Neuronal stem cell (in vitro differentiated cells): ENCODE measurements around the gene FAF1.

Source experiments
- DNase-seq: peaks from one replicate; pipeline ENCODE4 v3.0.0-alpha.2; 2013; ENCODE audit warnings: low spot score
- H2AFZ ChIP-seq: one replicate; pipeline ENCODE4 v1.6.1; 2013; ENCODE audit warnings: mild to moderate bottlenecking, low read length, inconsistent platforms
- H2AK5ac ChIP-seq: 2 replicates; pipeline ENCODE4 v1.6.1; 2013; ENCODE audit warnings: low read depth, mild to moderate bottlenecking, inconsistent platforms, low read length, moderate library complexity, mixed read lengths
- H2BK120ac ChIP-seq: 2 replicates; pipeline ENCODE4 v1.6.1; 2013; ENCODE audit warnings: low read depth, mild to moderate bottlenecking, inconsistent platforms, low read length, moderate library complexity, mixed read lengths
- H2BK12ac ChIP-seq: one replicate; pipeline ENCODE4 v1.6.1; 2013; ENCODE audit warnings: low read length, inconsistent platforms
- H2BK15ac ChIP-seq: 2 replicates; pipeline ENCODE4 v1.6.1; 2013; ENCODE audit warnings: mild to moderate bottlenecking, low read length, inconsistent platforms, mixed read lengths
- H2BK5ac ChIP-seq: one replicate; pipeline ENCODE4 v1.6.1; 2013; ENCODE audit warnings: inconsistent platforms, mild to moderate bottlenecking, low read length, moderate library complexity
- H3K14ac ChIP-seq: one replicate; pipeline ENCODE4 v1.6.1; 2013; ENCODE audit warnings: low read length, inconsistent platforms
- H3K18ac ChIP-seq: 2 replicates; pipeline ENCODE4 v1.6.1; 2013; ENCODE audit warnings: low read length, inconsistent platforms
- H3K23ac ChIP-seq: 2 replicates; pipeline ENCODE4 v1.6.1; 2013; ENCODE audit warnings: low read depth, mild to moderate bottlenecking, mixed read lengths, low read length, inconsistent platforms; ENCODE audit not compliant: poor library complexity
- H3K27ac ChIP-seq: replicated peaks from 3 replicates; pipeline ENCODE4 v1.5.1; 2013; ENCODE audit warnings: low read length, inconsistent platforms
- H3K27me3 ChIP-seq, 3 experiments: 2 replicates each; pipeline ENCODE4 v1.6.1; 2013; ENCODE audit warnings: low read length in 3 of 3, mild to moderate bottlenecking in 2 of 3, inconsistent platforms in 1 of 3, low read depth in 1 of 3, mixed read lengths in 1 of 3, moderate library complexity in 1 of 3; ENCODE audit not compliant: control insufficient read depth in 3 of 3, insufficient read depth in 3 of 3
- H3K36me3 ChIP-seq, 2 donors: replicated peaks in 1 of 2; 2 replicates each; pipeline ENCODE4 v1.6.1; 2013; ENCODE audit warnings: low read length in 2 of 2; ENCODE audit not compliant: control insufficient read depth in 2 of 2, insufficient read depth in 2 of 2
- H3K4ac ChIP-seq: 2 replicates; pipeline ENCODE4 v1.6.1; 2013; ENCODE audit warnings: inconsistent platforms, mild to moderate bottlenecking, low read length, moderate library complexity
- H3K4me1 ChIP-seq, 2 donors: 1 replicate in 1 of 2; 2 replicates in 1 of 2; pipeline ENCODE4 v1.6.1; 2013; ENCODE audit warnings: low read length in 2 of 2, low read depth in 1 of 2; ENCODE audit not compliant: control insufficient read depth in 2 of 2, insufficient read depth in 1 of 2
- H3K4me2 ChIP-seq: one replicate; pipeline ENCODE4 v1.6.1; 2013; ENCODE audit warnings: mild to moderate bottlenecking, low read length, inconsistent platforms; ENCODE audit not compliant: insufficient read depth, poor library complexity, severe bottlenecking
- H3K4me3 ChIP-seq, 2 donors: 2 replicates each; pipeline ENCODE4 v1.5.1; 2013; ENCODE audit warnings: low read length in 2 of 2, mild to moderate bottlenecking in 2 of 2, inconsistent platforms in 1 of 2, moderate library complexity in 1 of 2
- H3K79me1 ChIP-seq: one replicate; pipeline ENCODE4 v1.6.1; 2013; ENCODE audit warnings: low read depth, mild to moderate bottlenecking, inconsistent platforms, low read length, moderate library complexity
- H3K9ac ChIP-seq: one replicate; pipeline ENCODE4 v1.6.1; 2013; ENCODE audit warnings: mild to moderate bottlenecking, low read depth, low read length, inconsistent platforms; ENCODE audit not compliant: poor library complexity
- H3K9me3 ChIP-seq, 2 donors: replicated peaks in 1 of 2; 2 replicates each; pipeline versions ENCODE3 to v1.6.1; 2013; ENCODE audit warnings: low read length in 2 of 2, mild to moderate bottlenecking in 2 of 2, inconsistent platforms in 1 of 2, low read depth in 1 of 2, mixed read lengths in 1 of 2, moderate library complexity in 1 of 2; ENCODE audit not compliant: control insufficient read depth in 2 of 2, insufficient read depth in 1 of 2
- H4K8ac ChIP-seq: one replicate; pipeline ENCODE4 v1.6.1; 2013; ENCODE audit warnings: low read depth, mild to moderate bottlenecking, inconsistent platforms, low read length, moderate library complexity
- H4K91ac ChIP-seq: one replicate; pipeline ENCODE4 v1.6.1; 2013; ENCODE audit warnings: low read length, low read depth, mild to moderate bottlenecking, inconsistent platforms; ENCODE audit not compliant: poor library complexity
- WGBS, 2 donors: extraction: QIAGEN DNeasy Blood & Tissue Kit; methylation state at CpG; one replicate each; pipeline ENCODE4 v1.1.7; 2013; ENCODE audit warnings: missing lambda C conversion rate in 2 of 2, mixed read lengths in 1 of 2; ENCODE audit not compliant: insufficient read length in 2 of 2, insufficient replicate concordance in 1 of 2; ENCODE audit errors: extremely low coverage in 2 of 2; 5-methylcytosine and 5-hydroxymethylcytosine counted together

FAF1 gene

DNA sequence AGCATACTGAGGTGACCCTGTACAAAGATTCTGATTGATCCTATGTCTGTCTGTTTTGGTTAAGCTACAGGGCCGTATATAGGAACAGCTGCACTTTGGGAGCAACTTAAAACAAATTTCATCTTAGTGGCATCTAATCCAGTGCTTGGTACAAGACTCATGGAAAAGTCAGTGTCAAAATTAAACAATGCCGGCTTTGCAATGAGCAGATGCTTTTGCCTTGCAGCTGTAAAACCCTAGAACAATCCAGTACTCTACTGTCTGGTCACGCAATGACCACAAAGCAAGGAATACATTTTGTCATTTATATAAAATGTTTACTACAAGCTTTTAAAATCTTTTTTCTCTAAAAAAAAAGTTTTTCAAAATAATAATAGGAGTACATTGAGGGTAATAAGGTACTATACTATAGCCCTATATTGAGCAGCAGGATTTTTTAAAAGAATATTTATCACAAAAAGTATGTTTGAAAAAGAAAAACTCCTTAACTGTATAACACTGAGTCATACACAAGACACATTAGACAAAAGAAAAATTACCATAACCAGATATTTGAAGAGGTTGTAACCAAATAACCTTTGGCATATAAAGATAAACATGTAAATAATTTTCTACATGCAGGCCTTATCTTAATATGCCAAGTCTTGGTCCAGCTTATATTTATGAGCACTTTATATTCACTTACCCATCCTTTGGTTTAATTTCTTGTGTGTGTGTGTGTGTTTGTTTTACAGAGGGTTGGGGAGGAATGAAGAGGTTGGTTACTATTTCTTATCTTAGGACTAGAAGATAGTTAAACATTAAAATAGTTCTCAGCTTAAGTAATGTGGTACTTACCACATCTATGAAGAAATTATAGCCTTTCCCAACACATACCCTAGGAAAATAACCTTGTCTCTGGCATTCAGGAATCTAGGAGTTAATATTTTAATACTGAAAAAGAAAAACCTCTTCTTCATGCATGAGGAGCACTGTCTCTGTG lies 262.3 kb downstream of the FAF1 start:
- no peak overlapping the region for H3K4me2 ChIP-seq
- no peak overlapping the region for H3K23ac ChIP-seq
- H3K79me1 ChIP-seq, result no peaks in the 10 kb centered on the region
- no peak overlapping the region for H3K14ac ChIP-seq
- WGBS, 2 donors, result no CpG with 5 or more reads among the region's 3 CpGs
- no peak overlapping the region for H2BK5ac ChIP-seq
- no peak overlapping the region for H3K4me3 ChIP-seq
- H2BK15ac ChIP-seq, result no peak overlapping the region
- H2AK5ac ChIP-seq, result no peak overlapping the region
- H3K4me1 ChIP-seq, result peaks cover 1 to 8% of the 10 kb centered on the region in 2 donors
- no peaks in the 10 kb centered on the region for H3K27me3 ChIP-seq
- no peak overlapping the region for H4K91ac ChIP-seq
- no peak overlapping the region for H2BK12ac ChIP-seq
- no peak overlapping the region for H3K4ac ChIP-seq
- H3K9ac ChIP-seq, result no peak overlapping the region
- no peak overlapping the region for H3K18ac ChIP-seq
- no peak overlapping the region for H2AFZ ChIP-seq
- H3K9me3 ChIP-seq, result no peaks in the 10 kb centered on the region
- H4K8ac ChIP-seq, result no peak overlapping the region
- no peak overlapping the region for H2BK120ac ChIP-seq
- no peak overlapping the region for H3K27ac ChIP-seq
- no peaks in the 10 kb centered on the region for H3K36me3 ChIP-seq
- DNase-seq, result no peak

DNA sequence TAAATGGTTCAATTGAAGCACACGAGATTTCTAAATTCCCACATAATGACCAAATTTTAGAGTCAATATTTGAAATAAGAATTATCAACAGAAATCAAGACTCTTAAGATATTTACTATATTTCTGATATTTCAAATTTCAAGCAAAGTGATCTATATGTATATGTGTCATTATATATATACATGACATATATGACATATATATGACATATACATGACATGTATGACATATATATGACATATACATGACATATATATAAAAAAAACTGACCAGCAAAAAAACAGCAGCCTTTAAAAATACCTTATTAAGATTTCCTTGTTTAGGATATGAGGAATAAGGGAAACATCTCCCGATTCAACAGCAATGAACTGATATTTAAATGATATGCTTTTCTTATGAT lies 266.2 kb downstream of the FAF1 start:
- Histone ChIP-seq H3K23ac (no peak overlapping the region), H4K8ac (no peak overlapping the region), H3K4me3 (no peak overlapping the region), H2BK120ac (no peak overlapping the region), H4K91ac (no peak overlapping the region), H3K9me3 (no peaks in the 10 kb centered on the region), H3K27me3 (no peaks in the 10 kb centered on the region), H3K27ac (no peak overlapping the region), H3K4me1 (no peaks in the 10 kb centered on the region), H3K14ac (no peak overlapping the region), H3K4ac (no peak overlapping the region), H3K36me3 (no peaks in the 10 kb centered on the region), H3K79me1 (no peaks in the 10 kb centered on the region), H2AK5ac (no peak overlapping the region), H3K18ac (no peak overlapping the region), H3K9ac (no peak overlapping the region), H2BK15ac (no peak overlapping the region), H3K4me2 (no peak overlapping the region), H2BK12ac (no peak overlapping the region), H2AFZ (no peak overlapping the region), H2BK5ac (no peak overlapping the region)
- WGBS, 2 donors, result no CpG with 5 or more reads among the region's 2 CpGs
- DNase-seq, result no peak

DNA sequence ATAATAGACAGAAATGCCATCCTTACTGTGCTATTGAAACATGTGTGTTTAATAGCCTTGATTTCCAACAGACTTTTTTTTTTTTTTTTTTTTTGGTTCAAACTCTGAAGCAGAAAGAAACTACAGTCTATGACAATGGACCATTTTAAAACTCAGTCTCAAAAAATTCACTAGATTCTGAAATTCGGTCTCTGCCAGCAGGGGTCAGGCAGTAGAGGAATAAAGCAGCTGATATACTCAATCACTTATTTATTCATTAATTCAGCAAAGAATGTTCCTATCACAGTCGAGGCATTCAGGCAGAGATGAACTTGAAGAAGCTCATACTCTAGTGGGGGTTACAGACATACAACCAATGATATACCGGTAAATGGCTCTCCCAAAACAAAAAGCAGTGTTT lies 275.9 kb downstream of the FAF1 start:
- no peak for DNase-seq
- Histone ChIP-seq H3K4me3 (no peak overlapping the region), H3K14ac (no peak overlapping the region), H4K8ac (no peak overlapping the region), H4K91ac (no peak overlapping the region), H2BK12ac (no peak overlapping the region), H2BK5ac (no peak overlapping the region), H3K9me3 (peaks cover 0 to 1% of the 10 kb centered on the region in 2 donors), H3K27ac (no peak overlapping the region), H2BK120ac (no peak overlapping the region), H3K79me1 (no peaks in the 10 kb centered on the region), H3K27me3 (no peaks in the 10 kb centered on the region), H3K23ac (no peak overlapping the region), H2BK15ac (no peak overlapping the region), H3K4me2 (no peak overlapping the region), H3K18ac (no peak overlapping the region), H3K36me3 (peaks cover 0 to 4% of the 10 kb centered on the region in 2 donors), H3K4me1 (no peaks in the 10 kb centered on the region), H3K9ac (no peak overlapping the region), H2AK5ac (no peak overlapping the region), H3K4ac (no peak overlapping the region), H2AFZ (no peak overlapping the region)
- WGBS, 2 donors, result no CpG with 5 or more reads among the region's 3 CpGs

DNA sequence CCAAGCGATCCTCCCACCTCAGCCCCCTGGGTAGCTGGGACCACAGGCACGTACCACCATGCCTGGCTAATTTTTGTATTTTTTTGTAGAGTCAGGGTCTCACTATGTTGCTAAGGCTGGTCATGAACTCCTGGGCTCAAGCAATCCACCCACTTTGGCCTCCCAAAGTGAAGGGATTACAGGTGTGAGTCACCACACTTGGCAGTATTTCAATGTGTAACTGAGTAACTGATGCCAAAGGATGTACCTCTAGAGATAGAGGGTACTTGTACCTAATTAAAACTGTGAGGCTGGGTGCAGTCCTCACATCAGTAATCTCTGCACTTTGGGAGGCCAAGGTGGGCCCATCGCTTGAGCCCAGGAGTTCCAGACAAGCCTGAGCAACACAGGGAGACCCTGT lies 278.1 kb downstream of the FAF1 start:
- H3K9ac ChIP-seq, result no peak overlapping the region
- H3K27ac ChIP-seq, result no peak overlapping the region
- no peaks in the 10 kb centered on the region for H3K79me1 ChIP-seq
- no peak overlapping the region for H2AFZ ChIP-seq
- no peak overlapping the region for H3K4ac ChIP-seq
- no peaks in the 10 kb centered on the region for H3K36me3 ChIP-seq
- H3K18ac ChIP-seq, result no peak overlapping the region
- H2BK12ac ChIP-seq, result no peak overlapping the region
- H3K4me2 ChIP-seq, result no peak overlapping the region
- H3K27me3 ChIP-seq, result no peaks in the 10 kb centered on the region
- H3K23ac ChIP-seq, result no peak overlapping the region
- H2BK120ac ChIP-seq, result no peak overlapping the region
- no peak overlapping the region for H2AK5ac ChIP-seq
- H2BK5ac ChIP-seq, result no peak overlapping the region
- WGBS, 2 donors, result no CpG with 5 or more reads among the region's 3 CpGs
- no peak overlapping the region for H3K4me3 ChIP-seq
- H3K14ac ChIP-seq, result no peak overlapping the region
- no peaks in the 10 kb centered on the region for H3K4me1 ChIP-seq
- no peak overlapping the region for H2BK15ac ChIP-seq
- no peak for DNase-seq
- no peak overlapping the region for H4K8ac ChIP-seq
- no peak overlapping the region for H4K91ac ChIP-seq
- peaks cover 0 to 1% of the 10 kb centered on the region in 2 donors for H3K9me3 ChIP-seq
